ENCODE data around the gene GRM4.

- TF ChIP-seq CTCF (IDR thresholded peaks at IDR 0.05) = no peak
- no peak for TF ChIP-seq POLR2A (IDR thresholded peaks at IDR 0.05)
Observed at GRCh38 chr6:33997265-33997664, 148.6 kb downstream of the GRM4 start.
